Heart left ventricle (tissue), 16 donors: ENCODE measurements around the gene TENM3. TPM values are rescaled to one million over a fixed set of nuclear protein-coding genes. Genes with fewer than 3 reads are reported as not detected.

Experiments used
- ATAC-seq, 4 donors: fragments of 200-7000 bp; cut with Tn5 transposase; one replicate each; pipeline ENCODE4 v1.9.1; 2020 to 2022; ENCODE audit warnings: moderate library complexity in 4 of 4, mild to moderate bottlenecking in 3 of 4, moderate number of reproducible peaks in 1 of 4
- DNase-seq, 5 donors: peaks; one replicate each; pipeline ENCODE4 v3.0.0-alpha.2; 2020
- H3K27ac ChIP-seq, 12 donors: fragments of 200-600 bp; sonication (generic) in 4 of 12; one replicate each; pipeline versions ENCODE4 v1.5.0 to v1.8.0; 2016 to 2022; ENCODE audit warnings: mild to moderate bottlenecking in 2 of 12
- H3K27me3 ChIP-seq, 9 donors: fragments of 200-600 bp; sonication (generic) in 2 of 9; one replicate each; pipeline versions ENCODE4 v1.5.1 to v1.8.0; 2016 to 2022; ENCODE audit warnings: mild to moderate bottlenecking in 3 of 9
- H3K36me3 ChIP-seq, 9 donors: fragments of 200-600 bp; sonication (generic) in 2 of 9; one replicate each; pipeline versions ENCODE4 v1.5.0 to v1.8.0; 2018 to 2022; ENCODE audit warnings: mild to moderate bottlenecking in 2 of 9
- H3K4me1 ChIP-seq, 12 donors: fragments of 200-600 bp; sonication (generic) in 4 of 12; one replicate each; pipeline versions ENCODE4 v1.5.0 to v1.8.0; 2016 to 2022; ENCODE audit warnings: mild to moderate bottlenecking in 3 of 12
- H3K4me3 ChIP-seq, 12 donors: fragments of 200-600 bp; sonication (generic) in 4 of 12; one replicate each; pipeline versions ENCODE4 v1.5.0 to v1.8.0; 2017 to 2022; ENCODE audit warnings: mild to moderate bottlenecking in 9 of 12, moderate library complexity in 4 of 12
- H3K9me3 ChIP-seq, 12 donors: fragments of 200-600 bp; sonication (generic) in 4 of 12; one replicate each; pipeline versions ENCODE4 v1.5.0 to v1.8.0; 2016 to 2022; ENCODE audit warnings: mild to moderate bottlenecking in 1 of 12
- CTCF ChIP-seq, 12 donors: fragments of 200-600 bp; sonication (generic) in 4 of 12; IDR thresholded peaks; one replicate each; pipeline versions ENCODE4 v1.5.0 to v1.8.0; 2018 to 2022; ENCODE audit warnings: antibody characterized with exemption in 12 of 12, mild to moderate bottlenecking in 5 of 12
- POLR2A ChIP-seq, 2 donors: fragments of 450-650 bp; IDR thresholded peaks; one replicate each; pipeline ENCODE4 v1.6.1; 2017; ENCODE audit warnings: antibody characterized with exemption in 2 of 2, mild to moderate bottlenecking in 2 of 2, moderate library complexity in 2 of 2
- WGBS, 4 donors: extraction: QIAGEN DNeasy Blood & Tissue Kit in 2 of 4; methylation state at CpG; one replicate each; pipeline versions ENCODE4 v1.1.5 to v1.1.7; 2013 to 2018; 5-methylcytosine and 5-hydroxymethylcytosine counted together
- intact Hi-C, 10 donors: fragments of 100-400 bp; cut with DNase I; formaldehyde crosslinking; loops; one replicate each; pipeline versions ENCODE4 v1.11.1 to v1.14.2; 2022
- polyA plus RNA-seq, 2 donors: library from polyadenylated mRNA; stranded (reverse); fragments of 200-250 nt; gene quantifications; one replicate each; pipeline ENCODE4 v1.2.3, GENCODE V29; 2013
- total RNA-seq, 9 donors: library from RNA; depleted of rRNA in 2 of 9; stranded (reverse); fragments of >200 nt in 2 of 9; fragmentation: NEBNext Ultra II Directional in 3 of 9; extraction: Animal tissue kit (Norgen Biotek cat#: 25700) in 3 of 9; gene quantifications; one replicate each; pipeline versions ENCODE4 v1.1.0 to v1.2.4, GENCODE V29; 2016 to 2023
- donor health status: ischemic (EF 13 %, LVEDD 7.1; RV severe dilation, severe dysfunction).
- donor health status: healthy with polysubstance abuse.
- donor health status: DM: no; HTN: yes; CAD: no.
- donor health status: DM: no; HTN: no; CAD: no.
- donor health status: ischemic (EF 25% LVEDD 6.9; RV normal size, moderate dysfunction).
- donor health status: ischemic (EF 25% LVEDD 5.7; RV mildly dilated, moderate dysfunction).
- donor health status: healthy.
- donor health status: DM: yes; HTN: yes; CAD: no.
- donor health status: ischemic (EF 35%, LVEDD 5.7; RV mildly dilated, moderate dysfunction).
- donor health status: nonischemic (EF 11% LVEDD 7.7; RV severe dilation, severe dysfunction).
- donor health status: DM: yes; HTN: yes; CAD: no.
- donor health status: PGD.
- donor health status: ischemic (EF 29% LVEDD 5.4; RV normal size, mild dysfunction).
- donor health status: nonischemic (EF 23%, LVEDD 6.1; RV moderate dilation, normal function).

TENM3 gene
- total and polyA plus RNA-seq, 11 donors, result 0.19 to 10.3 (median 2.5) TPM

- Histone ChIP-seq H3K4me3 (no peak overlapping the region), H3K36me3 (no peaks in the 10 kb centered on the region), H3K27ac (no peak overlapping the region), H3K27me3 (peaks cover 0 to 7% (median 0%) of the 10 kb centered on the region in 9 donors), H3K4me1 (no peaks in the 10 kb centered on the region), H3K9me3 (no peaks in the 10 kb centered on the region)
- 85 to 87% (median 87%) methylated on average over 5 of the region's 5 CpGs for WGBS, 4 donors
- intact Hi-C loops, result no loop called here
- ATAC-seq (no peak), DNase-seq (no peak)
- TF ChIP-seq CTCF (IDR thresholded peaks at IDR 0.05) (no peak), POLR2A (IDR thresholded peaks at IDR 0.05) (no peak)
Observed at GRCh38 chr4:182221987-182222386, 21.2 kb upstream of the TENM3 start.

- no peak overlapping the region for H3K4me3 ChIP-seq
- H3K9me3 ChIP-seq, result no peaks in the 10 kb centered on the region
- H3K36me3 ChIP-seq, result no peaks in the 10 kb centered on the region
- no peak for DNase-seq
- 77 to 88% (median 83%) methylated on average over 2 of the region's 2 CpGs for WGBS, 4 donors
- TF ChIP-seq CTCF (IDR thresholded peaks at IDR 0.05) (no peak), POLR2A (IDR thresholded peaks at IDR 0.05) (no peak)
- H3K27me3 ChIP-seq, result peaks cover 0 to 3% (median 0%) of the 10 kb centered on the region in 9 donors
- intact Hi-C loops, result no loop called here
- no peaks in the 10 kb centered on the region for H3K4me1 ChIP-seq
- H3K27ac ChIP-seq, result no peak overlapping the region
- no peak for ATAC-seq
Observed at GRCh38 chr4:182222766-182223165, 20.4 kb upstream of the TENM3 start.

GRCh38 chr4:182223708-182224107 lies 19.5 kb upstream of the TENM3 start:
- H3K27me3 ChIP-seq, result no peaks in the 10 kb centered on the region
- no peaks in the 10 kb centered on the region for H3K4me1 ChIP-seq
- no peak overlapping the region for H3K4me3 ChIP-seq
- no peaks in the 10 kb centered on the region for H3K36me3 ChIP-seq
- no peaks in the 10 kb centered on the region for H3K9me3 ChIP-seq
- intact Hi-C loops, result no loop called here
- ATAC-seq (no peak), DNase-seq (no peak)
- TF ChIP-seq CTCF (IDR thresholded peaks at IDR 0.05), result no peak
- TF ChIP-seq POLR2A (IDR thresholded peaks at IDR 0.05), result no peak
- 83 to 86% (median 85%) methylated on average over 4 of the region's 4 CpGs for WGBS, 4 donors
- no peak overlapping the region for H3K27ac ChIP-seq

GRCh38 chr4:182224192-182224850 lies 18.9 kb upstream of the TENM3 start:
- no peaks in the 10 kb centered on the region for H3K36me3 ChIP-seq
- intact Hi-C loops, result no loop called here
- no peaks in the 10 kb centered on the region for H3K4me1 ChIP-seq
- no peak overlapping the region for H3K4me3 ChIP-seq
- H3K27ac ChIP-seq, result no peak overlapping the region
- no peak for DNase-seq
- no peaks in the 10 kb centered on the region for H3K9me3 ChIP-seq
- 81 to 87% (median 84%) methylated on average over 9 of the region's 9 CpGs for WGBS, 4 donors
- H3K27me3 ChIP-seq, result no peaks in the 10 kb centered on the region
- no peak for ATAC-seq
- TF ChIP-seq CTCF (IDR thresholded peaks at IDR 0.05) (no peak), POLR2A (IDR thresholded peaks at IDR 0.05) (no peak)
